ENCODE data around the gene NUP205. TPM values are rescaled to one million over a fixed set of nuclear protein-coding genes. Genes with fewer than 3 reads are reported as not detected.

The NUP205 gene
- total RNA-seq, 1 experiment from 2014 or later: 86.7 TPM

DNA sequence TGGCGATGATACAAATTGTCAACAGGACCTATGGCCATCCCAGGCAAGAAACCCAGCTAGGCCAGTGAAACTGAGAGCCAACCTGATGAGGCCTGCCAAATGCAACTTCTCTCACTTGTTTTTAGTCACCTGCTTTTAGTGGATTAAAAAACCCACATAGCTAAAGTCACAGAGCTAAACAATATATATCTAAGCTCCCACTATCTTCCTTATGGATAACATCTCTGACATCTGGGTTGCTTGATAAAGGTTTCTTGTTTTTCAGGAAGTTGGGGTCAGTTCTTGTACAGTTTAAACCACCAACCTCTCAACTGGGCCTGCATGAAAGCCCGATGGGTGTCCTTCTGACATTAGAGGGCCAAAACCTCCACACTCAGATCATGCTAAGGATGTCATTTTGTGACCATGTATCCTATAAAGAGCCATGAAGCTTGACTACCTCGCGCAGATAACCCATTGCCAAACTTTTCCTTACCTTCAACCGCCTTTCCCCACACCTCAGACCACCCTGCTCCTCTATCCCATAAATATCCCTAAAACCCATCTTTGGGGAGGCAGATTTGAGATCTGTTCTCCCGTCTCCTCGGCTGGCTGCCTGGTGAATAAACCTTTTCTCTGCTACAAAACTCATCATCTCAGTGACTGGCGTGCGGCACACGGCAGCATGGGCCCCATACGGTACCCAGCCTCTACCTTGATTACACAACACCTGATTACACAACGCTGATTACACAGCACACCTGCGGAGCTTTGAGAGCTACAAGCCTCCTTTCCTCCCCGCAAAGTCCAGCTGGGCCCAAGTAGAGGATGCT is 103.8 kb downstream of the NUP205 start:
- peaks cover 15% of the 10 kb centered on the region for H3K4me1 ChIP-seq (ENCODE audit: insufficient read depth, low read length)
- no peaks in the 10 kb centered on the region for H3K9me2 ChIP-seq (replicated peaks; ENCODE audit: low read length)
- BruUV-seq (replicated peaks): TSS peak; percentile 87
- no peaks in the 10 kb centered on the region for H3K9me3 ChIP-seq (ENCODE audit: low read length)
- peak overlapping the region; percentile 98 for H3K9ac ChIP-seq (ENCODE audit: low read length)
- H3K36me3 ChIP-seq (ENCODE audit: low read depth, low read length): no peaks in the 10 kb centered on the region
- H3K27me3 ChIP-seq (ENCODE audit: low read length): no peaks in the 10 kb centered on the region
- DNase-seq (peak; percentile 11), ATAC-seq (peak; percentile 21)
- no peaks in the 10 kb centered on the region for H3F3A ChIP-seq (ENCODE audit: low read length, unreplicated experiment)
- H3K79me2 ChIP-seq (ENCODE audit: low read length): peaks cover 42% of the 10 kb centered on the region
- peak overlapping the region; percentile 99 for H2AFZ ChIP-seq (ENCODE audit: low read length)
- H3K4me3 ChIP-seq (ENCODE audit: low read length): peak overlapping the region; percentile 81
- CTCF ChIA-PET: interaction anchor here (0.7 kb wide), 1 partner anchor 363 kb away, joined by 3 read pairs; no protein-coding TSS in a partner anchor
- TF ChIP-seq EZH2phosphoT487 (IDR thresholded peaks at IDR 0.05; ENCODE audit: borderline replicate concordance, low read length) (no peak), EZH2 (IDR thresholded peaks at IDR 0.05; ENCODE audit: low read length, unreplicated experiment) (no peak), CTCF (conservative IDR thresholded peaks at IDR 0.05; ENCODE audit: low read depth, low read length) (no peak)
- POLR2A ChIA-PET (ENCODE audit: unreplicated experiment): interaction anchor here (0.6 kb wide), 1 partner anchor 47 kb away, joined by 4 read pairs; no protein-coding TSS in a partner anchor
- H3K4me2 ChIP-seq (ENCODE audit: low read length): peak overlapping the region; percentile 91
- H4K20me1 ChIP-seq (ENCODE audit: low read length): no peaks in the 10 kb centered on the region
- peak overlapping the region; percentile 32; the same call in 1 of the 2 replicates for H3K27ac ChIP-seq (ENCODE audit: low read length)
- intact Hi-C loops (cut with micrococcal nuclease): loop anchor here (2.0 to 5.0 kb wide), 2 partner anchors 139 to 316 kb away; partner anchors contain the start of gene MTPN

- ChIA-PET CTCF (no interaction called here), POLR2A (ENCODE audit: unreplicated experiment) (interaction anchor here (0.6 kb wide), 1 partner anchor 48 kb away, joined by 4 read pairs; no protein-coding TSS in a partner anchor)
- Histone ChIP-seq H3K79me2 (ENCODE audit: low read length) (peaks cover 47% of the 10 kb centered on the region), H3K9ac (ENCODE audit: low read length) (peak overlapping the region; percentile 98), H3K27ac (ENCODE audit: low read length) (peak overlapping the region; percentile 32; the same call in 1 of the 2 replicates), H3F3A (ENCODE audit: low read length, unreplicated experiment) (no peaks in the 10 kb centered on the region), H2AFZ (ENCODE audit: low read length) (peak overlapping the region; percentile 99), H3K4me2 (ENCODE audit: low read length) (peak overlapping the region; percentile 91), H4K20me1 (ENCODE audit: low read length) (no peaks in the 10 kb centered on the region), H3K4me1 (ENCODE audit: insufficient read depth, low read length) (peaks cover 15% of the 10 kb centered on the region), H3K9me2 (replicated peaks; ENCODE audit: low read length) (no peaks in the 10 kb centered on the region), H3K27me3 (ENCODE audit: low read length) (no peaks in the 10 kb centered on the region), H3K9me3 (ENCODE audit: low read length) (no peaks in the 10 kb centered on the region), H3K4me3 (ENCODE audit: low read length) (peak overlapping the region; percentile 81), H3K36me3 (ENCODE audit: low read depth, low read length) (no peaks in the 10 kb centered on the region)
- TF ChIP-seq EZH2phosphoT487 (IDR thresholded peaks at IDR 0.05; ENCODE audit: borderline replicate concordance, low read length): no peak
- no peak for TF ChIP-seq CTCF (conservative IDR thresholded peaks at IDR 0.05; ENCODE audit: low read depth, low read length)
- no peak for TF ChIP-seq EZH2 (IDR thresholded peaks at IDR 0.05; ENCODE audit: low read length, unreplicated experiment)
- BruUV-seq (replicated peaks): no TSS peak
- intact Hi-C loops (cut with micrococcal nuclease): loop anchor here (2.0 to 5.0 kb wide), 2 partner anchors 139 to 315 kb away; partner anchors contain the start of gene MTPN
- DNase-seq (no peak), ATAC-seq (no peak; the same call in 1 of the 2 replicates)
Measured at GRCh38 chr7:135662123-135662372, 104.3 kb downstream of the NUP205 start.
